Common myeloid progenitor, CD34-positive (primary cell): ENCODE results near the gene PKNOX2.

Experiments
- CTCF ChIA-PET: fragments of 350-600 bp; sonication (Branson Sonifier 250); formaldehyde crosslinking; loops from one replicate; lab custom pipeline; 2021; ENCODE audit warnings: antibody characterized with exemption; lab: Charles Lee
- POLR2A ChIA-PET: fragments of 350-600 bp; sonication (Branson Sonifier 250); formaldehyde crosslinking; loops from one replicate; lab custom pipeline; 2021; ENCODE audit warnings: antibody characterized with exemption; lab: Charles Lee
- DNase-seq, 3 donors: peaks; one replicate each; pipeline versions ENCODE4 v3.0.0 to v3.0.0-alpha.2; 2013
- H3K27ac ChIP-seq, 2 experiments: 1 replicate in 1 of 2; 2 replicates in 1 of 2; pipeline ENCODE4 v1.7.0; 2013; ENCODE audit warnings: inconsistent platforms in 2 of 2, low read length in 2 of 2, mild to moderate bottlenecking in 2 of 2, low read depth in 1 of 2, moderate library complexity in 1 of 2; ENCODE audit not compliant: severe bottlenecking in 2 of 2, insufficient read depth in 1 of 2, poor library complexity in 1 of 2
- H3K27me3 ChIP-seq, 5 experiments: replicated peaks in 2 of 5; 1 replicate in 3 of 5; 2 replicates in 2 of 5; pipeline versions ENCODE4 v1.6.1 to v1.7.0; 2013; ENCODE audit warnings: low read length in 4 of 5, mild to moderate bottlenecking in 2 of 5, moderate library complexity in 2 of 5, inconsistent platforms in 1 of 5; ENCODE audit not compliant: insufficient read depth in 5 of 5, control insufficient read depth in 4 of 5
- H3K36me3 ChIP-seq, 4 experiments: 1 replicate in 2 of 4; 2 replicates in 2 of 4; pipeline versions ENCODE4 v1.6.1 to v1.7.0; 2013; ENCODE audit warnings: low read length in 3 of 4, control low read depth in 1 of 4, mild to moderate bottlenecking in 1 of 4; ENCODE audit not compliant: control insufficient read depth in 4 of 4, insufficient read depth in 4 of 4
- H3K4me1 ChIP-seq, 4 experiments: 1 replicate in 3 of 4; 2 replicates in 1 of 4; pipeline versions ENCODE4 v1.6.1 to v1.7.1; 2013; ENCODE audit warnings: low read length in 3 of 4, mild to moderate bottlenecking in 3 of 4, control low read depth in 1 of 4, inconsistent platforms in 1 of 4, moderate library complexity in 1 of 4; ENCODE audit not compliant: control insufficient read depth in 4 of 4, insufficient read depth in 4 of 4; ENCODE audit errors: control extremely low read depth in 1 of 4
- H3K4me3 ChIP-seq, 7 experiments: 1 replicate in 4 of 7; 2 replicates in 3 of 7; pipeline versions ENCODE4 v1.5.1 to v1.7.0; 2013; ENCODE audit warnings: mild to moderate bottlenecking in 7 of 7, low read length in 6 of 7, moderate library complexity in 6 of 7, inconsistent platforms in 2 of 7, low read depth in 2 of 7, control low read depth in 1 of 7; ENCODE audit not compliant: insufficient read depth in 4 of 7, control insufficient read depth in 1 of 7; ENCODE audit errors: extremely low read depth in 1 of 7
- H3K9me3 ChIP-seq, 5 experiments: 1 replicate in 4 of 5; 2 replicates in 1 of 5; pipeline versions ENCODE4 v1.6.1 to v1.7.1; 2013; ENCODE audit warnings: low read length in 4 of 5, mild to moderate bottlenecking in 2 of 5, inconsistent platforms in 1 of 5, low read depth in 1 of 5, moderate library complexity in 1 of 5; ENCODE audit not compliant: control insufficient read depth in 4 of 5, insufficient read depth in 2 of 5; ENCODE audit errors: control extremely low read depth in 1 of 5
- WGBS: methylation state at CpG from one replicate; pipeline ENCODE4 v1.1.5; 2013; ENCODE audit not compliant: insufficient coverage; 5-methylcytosine and 5-hydroxymethylcytosine counted together

The PKNOX2 gene

DNA sequence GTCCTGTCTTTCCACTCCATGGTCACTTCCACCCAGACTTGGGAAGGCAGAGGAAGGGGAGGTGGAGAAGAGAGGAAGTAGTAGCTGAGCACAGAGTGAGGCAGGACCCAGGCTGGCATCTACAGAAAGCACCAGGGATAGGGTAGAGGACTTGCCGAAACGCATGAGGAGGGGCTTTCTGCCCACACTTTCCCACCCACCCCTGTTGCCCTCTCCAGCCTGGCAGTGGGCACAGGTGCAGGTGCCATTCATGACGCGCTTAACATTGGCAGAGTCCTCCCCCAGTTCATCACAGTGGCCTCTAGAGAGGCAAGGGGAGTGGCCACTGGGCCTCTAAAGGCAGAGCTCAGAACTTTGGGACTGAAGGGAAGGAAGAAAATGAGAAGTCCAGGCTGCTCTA lies 249.6 kb downstream of the PKNOX2 start:
- Histone ChIP-seq H3K36me3 (no peaks in the 10 kb centered on the region), H3K9me3 (no peaks in the 10 kb centered on the region), H3K4me3 (no peak overlapping the region), H3K4me1 (no peaks in the 10 kb centered on the region), H3K27ac (no peak overlapping the region), H3K27me3 (peaks cover 0 to 29% (median 11%) of the 10 kb centered on the region in 5 experiments)
- 100% methylated on average over 2 of the region's 4 CpGs for WGBS
- no peak for DNase-seq
- POLR2A ChIA-PET = no interaction called here
- CTCF ChIA-PET = interaction anchor here (0.6 to 2.7 kb wide), 5 partner anchors 8 to 926 kb away, joined by 3 to 9 read pairs (median 3); no protein-coding TSS in a partner anchor

GRCh38 chr11:125416981-125417935 lies 252.7 kb downstream of the PKNOX2 start:
- H3K36me3 ChIP-seq = no peaks in the 10 kb centered on the region
- H3K9me3 ChIP-seq = no peaks in the 10 kb centered on the region
- DNase-seq = no peak
- 86% methylated on average over 9 of the region's 20 CpGs for WGBS
- no peak overlapping the region for H3K27ac ChIP-seq
- H3K4me1 ChIP-seq = no peaks in the 10 kb centered on the region
- H3K27me3 ChIP-seq = peaks cover 0 to 11% (median 7%) of the 10 kb centered on the region in 5 experiments
- ChIA-PET CTCF (no interaction called here), POLR2A (interaction anchor here (0.5 kb wide), 1 partner anchor 707 kb away, joined by 4 read pairs; no protein-coding TSS in a partner anchor)
- H3K4me3 ChIP-seq = no peak overlapping the region

GRCh38 chr11:125418396-125418795 lies 253.8 kb downstream of the PKNOX2 start:
- DNase-seq = no peak
- no peaks in the 10 kb centered on the region for H3K4me1 ChIP-seq
- H3K4me3 ChIP-seq = no peak overlapping the region
- no peak overlapping the region for H3K27ac ChIP-seq
- no peaks in the 10 kb centered on the region for H3K36me3 ChIP-seq
- no peaks in the 10 kb centered on the region for H3K9me3 ChIP-seq
- POLR2A ChIA-PET = interaction anchor here (0.6 kb wide), 1 partner anchor 801 kb away, joined by 14 read pairs; no protein-coding TSS in a partner anchor
- CTCF ChIA-PET = interaction anchor here (1.2 to 1.7 kb wide), 3 partner anchors 12 to 14 kb away, joined by 3 to 4 read pairs (median 3); no protein-coding TSS in a partner anchor
- peaks cover 0 to 15% (median 8%) of the 10 kb centered on the region in 5 experiments for H3K27me3 ChIP-seq
- WGBS = 81% methylated on average over 7 of the region's 9 CpGs

- no peaks in the 10 kb centered on the region for H3K9me3 ChIP-seq
Measured at GRCh38 chr11:125422681-125423080, 258.1 kb downstream of the PKNOX2 start.

DNA sequence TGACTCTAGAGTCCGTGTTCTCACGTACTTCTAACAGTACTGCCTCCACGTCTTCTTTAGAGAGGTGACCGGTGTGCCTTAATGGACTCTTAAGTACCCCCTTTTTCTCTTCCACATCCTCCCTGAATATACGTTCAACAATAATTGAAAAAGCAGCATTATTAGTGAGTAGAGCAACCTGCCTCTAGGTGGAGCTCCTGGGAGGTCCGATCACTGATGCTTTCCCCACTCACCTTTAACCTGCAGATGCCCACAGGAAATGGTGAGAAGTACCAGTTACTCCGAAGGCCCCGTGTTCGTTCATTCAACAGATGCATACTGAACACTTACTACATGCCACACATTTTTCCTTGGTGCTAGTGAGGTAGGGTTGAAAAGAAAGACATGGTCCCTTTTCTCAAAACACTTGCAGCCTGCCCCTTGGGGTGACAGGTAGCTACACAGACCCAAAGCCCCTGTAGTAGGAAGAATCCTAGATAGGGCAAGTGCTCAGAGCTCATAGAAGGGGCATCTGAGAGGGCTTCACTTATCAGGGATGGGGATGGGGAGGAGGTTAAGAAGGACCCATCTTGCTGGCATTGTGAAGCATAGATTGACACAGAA lies 258.8 kb downstream of the PKNOX2 start:
- Histone ChIP-seq H3K9me3 (no peaks in the 10 kb centered on the region), H3K36me3 (no peaks in the 10 kb centered on the region), H3K4me1 (no peaks in the 10 kb centered on the region), H3K4me3 (no peak overlapping the region), H3K27ac (no peak overlapping the region), H3K27me3 (peaks cover 0 to 21% (median 15%) of the 10 kb centered on the region in 5 experiments)
- CTCF ChIA-PET = interaction anchor here (0.8 to 2.7 kb wide), 8 partner anchors 8 to 451 kb away, joined by 3 to 11 read pairs (median 4); no protein-coding TSS in a partner anchor
- POLR2A ChIA-PET = no interaction called here
- WGBS = 23% methylated on average over 3 of the region's 9 CpGs
- DNase-seq = no peak

More at GRCh38 chr11:125422681-125423080, 258.1 kb downstream of the PKNOX2 start:
- POLR2A ChIA-PET = no interaction called here
- Histone ChIP-seq H3K4me3 (no peak overlapping the region), H3K27me3 (peaks cover 0 to 21% (median 15%) of the 10 kb centered on the region in 5 experiments), H3K4me1 (no peaks in the 10 kb centered on the region), H3K27ac (no peak overlapping the region), H3K36me3 (no peaks in the 10 kb centered on the region)
- DNase-seq = no peak
- WGBS = 68% methylated on average over 3 of the region's 4 CpGs
- CTCF ChIA-PET = interaction anchor here (0.8 to 2.7 kb wide), 8 partner anchors 9 to 451 kb away, joined by 3 to 11 read pairs (median 4); no protein-coding TSS in a partner anchor

- Histone ChIP-seq H3K4me3 (no peak overlapping the region), H3K36me3 (no peaks in the 10 kb centered on the region), H3K4me1 (no peaks in the 10 kb centered on the region), H3K27ac (no peak overlapping the region), H3K9me3 (no peaks in the 10 kb centered on the region), H3K27me3 (peaks cover 0 to 21% (median 15%) of the 10 kb centered on the region in 5 experiments)
- POLR2A ChIA-PET = no interaction called here
- no peak for DNase-seq
- WGBS = 96% methylated on average over 5 of the region's 9 CpGs
- CTCF ChIA-PET = interaction anchor here (1.4 kb wide), 1 partner anchor 9 kb away, joined by 3 read pairs; no protein-coding TSS in a partner anchor
Measured at GRCh38 chr11:125425601-125426000, 261.1 kb downstream of the PKNOX2 start.
